ACC112 (cell line): ENCODE measurements around the gene CCAR1.
"Not testable (repeated sequence)": the region's sequence is repeated elsewhere in the genome, so short reads cannot be mapped to it uniquely, and the experiment has no call there.

Experiments
- H2AFZ ChIP-seq: fragments of 200-600 bp; sonication (generic); one replicate; pipeline ENCODE4 v1.6.0; 2017; ENCODE audit warnings: antibody characterized with exemption, low read length; ENCODE audit not compliant: unreplicated experiment
- H3K27ac ChIP-seq: fragments of 200-600 bp; sonication (generic); 2 replicates; pipeline ENCODE4 v1.5.1; 2014; ENCODE audit warnings: low read depth, mild to moderate bottlenecking, antibody characterized with exemption, low read length, moderate library complexity
- H3K27me3 ChIP-seq: fragments of 200-600 bp; sonication (generic); 2 replicates; pipeline ENCODE4 v1.6.1; 2014; ENCODE audit warnings: mild to moderate bottlenecking, antibody characterized with exemption, low read length, moderate library complexity, mixed read lengths; ENCODE audit not compliant: insufficient read depth
- H3K36me3 ChIP-seq: fragments of 200-600 bp; sonication (generic); 2 replicates; pipeline ENCODE4 v1.6.1; 2016; ENCODE audit warnings: mild to moderate bottlenecking, antibody characterized with exemption, low read length, moderate library complexity, mixed read lengths; ENCODE audit not compliant: insufficient read depth
- H3K4me1 ChIP-seq: fragments of 200-600 bp; sonication (generic); one replicate; pipeline ENCODE4 v1.6.1; 2016; ENCODE audit warnings: low read length, mixed read lengths; ENCODE audit not compliant: insufficient read depth, unreplicated experiment, control insufficient read depth
- H3K4me3 ChIP-seq: fragments of 200-600 bp; sonication (generic); 2 replicates; pipeline ENCODE4 v1.5.1; 2014; ENCODE audit warnings: mild to moderate bottlenecking, low read depth, low read length
- H3K79me2 ChIP-seq: fragments of 200-600 bp; sonication (generic); one replicate; pipeline ENCODE4 v1.6.0; 2016; ENCODE audit warnings: low read length; ENCODE audit not compliant: control insufficient read depth, unreplicated experiment, insufficient read depth

Gene CCAR1

GRCh38 chr10:68810830-68811229 lies 89.8 kb downstream of the CCAR1 start:
- H3K36me3 ChIP-seq, H2AFZ ChIP-seq, H3K27ac ChIP-seq, H3K79me2 ChIP-seq, H3K4me1 ChIP-seq, H3K4me3 ChIP-seq, H3K27me3 ChIP-seq: not testable (repeated sequence)

GRCh38 chr10:68811314-68812009 lies 90.4 kb downstream of the CCAR1 start:
- H3K27ac ChIP-seq, result no peak overlapping the region
- no peak overlapping the region for H2AFZ ChIP-seq
- H3K27me3 ChIP-seq, result no peaks in the 10 kb centered on the region
- no peaks in the 10 kb centered on the region for H3K4me1 ChIP-seq
- H3K4me3 ChIP-seq, result no peak overlapping the region
- H3K36me3 ChIP-seq, result no peaks in the 10 kb centered on the region
- no peaks in the 10 kb centered on the region for H3K79me2 ChIP-seq

- Histone ChIP-seq H3K4me3 (no peak overlapping the region), H3K36me3 (no peaks in the 10 kb centered on the region), H3K27me3 (no peaks in the 10 kb centered on the region), H3K27ac (no peak overlapping the region), H3K79me2 (no peaks in the 10 kb centered on the region), H2AFZ (no peak overlapping the region), H3K4me1 (no peaks in the 10 kb centered on the region)
Observed at GRCh38 chr10:68812420-68812819, 91.4 kb downstream of the CCAR1 start.

- no peaks in the 10 kb centered on the region for H3K79me2 ChIP-seq
- H3K27ac ChIP-seq, result no peak overlapping the region
- H3K36me3 ChIP-seq, result no peaks in the 10 kb centered on the region
- no peak overlapping the region for H3K4me3 ChIP-seq
- no peaks in the 10 kb centered on the region for H3K4me1 ChIP-seq
- no peak overlapping the region for H2AFZ ChIP-seq
- no peaks in the 10 kb centered on the region for H3K27me3 ChIP-seq
Observed at GRCh38 chr10:68813559-68813958, 92.5 kb downstream of the CCAR1 start.

GRCh38 chr10:68816796-68817412 lies 95.9 kb downstream of the CCAR1 start:
- Histone ChIP-seq H3K36me3 (no peaks in the 10 kb centered on the region), H3K79me2 (no peaks in the 10 kb centered on the region), H3K4me1 (no peaks in the 10 kb centered on the region), H3K4me3 (no peak overlapping the region), H3K27me3 (no peaks in the 10 kb centered on the region), H3K27ac (no peak overlapping the region), H2AFZ (no peak overlapping the region)

GRCh38 chr10:68820359-68820758 lies 99.3 kb downstream of the CCAR1 start:
- not testable (repeated sequence) for H3K4me1 ChIP-seq, H2AFZ ChIP-seq, H3K27ac ChIP-seq, H3K4me3 ChIP-seq, H3K79me2 ChIP-seq, H3K36me3 ChIP-seq, H3K27me3 ChIP-seq

GRCh38 chr10:68822626-68823025 lies 101.6 kb downstream of the CCAR1 start:
- not testable (repeated sequence) for H3K27me3 ChIP-seq, H3K4me1 ChIP-seq, H3K36me3 ChIP-seq, H2AFZ ChIP-seq, H3K27ac ChIP-seq, H3K4me3 ChIP-seq, H3K79me2 ChIP-seq

GRCh38 chr10:68826764-68827591 lies 105.9 kb downstream of the CCAR1 start, which contains the start of gene STOX1:
Gene STOX1, plus strand, starts transcription at chr10:68827531. Its CDS starts 93 bp downstream, at chr10:68827624.
- H3K79me2 ChIP-seq, result no peaks in the 10 kb centered on the region
- H3K4me1 ChIP-seq, result no peaks in the 10 kb centered on the region
- H2AFZ ChIP-seq, result peak within 1 kb of the TSS; percentile 99
- no peak within 1 kb of the TSS for H3K27ac ChIP-seq
- H3K27me3 ChIP-seq, result peaks cover 16% of the 10 kb centered on the region
- H3K4me3 ChIP-seq, result peak within 1 kb of the TSS; percentile 97
- H3K36me3 ChIP-seq, result no peaks in the 10 kb centered on the region

- Histone ChIP-seq H3K27me3 (peaks cover 16% of the 10 kb centered on the region), H2AFZ (peak overlapping the region; percentile 99), H3K4me3 (peak overlapping the region; percentile 97)
- H3K27ac ChIP-seq, H3K4me1 ChIP-seq, H3K79me2 ChIP-seq, H3K36me3 ChIP-seq: not testable (repeated sequence)
Observed at GRCh38 chr10:68827592-68827959, 106.5 kb downstream of the CCAR1 start.

GRCh38 chr10:68828083-68828601 lies 107.1 kb downstream of the CCAR1 start:
- not testable (repeated sequence) for H2AFZ ChIP-seq, H3K27ac ChIP-seq, H3K4me1 ChIP-seq, H3K36me3 ChIP-seq, H3K79me2 ChIP-seq
- Histone ChIP-seq H3K4me3 (peak overlapping the region; percentile 66), H3K27me3 (peaks cover 16% of the 10 kb centered on the region)
